Medulla oblongata (tissue), 1 donor: ENCODE measurements around the gene HES4.

ENCODE experiments used
- DNase-seq: peaks from one replicate; pipeline ENCODE4 v3.0.0-alpha.2; 2015; ENCODE audit errors: extremely low spot score

The HES4 gene, protein sequence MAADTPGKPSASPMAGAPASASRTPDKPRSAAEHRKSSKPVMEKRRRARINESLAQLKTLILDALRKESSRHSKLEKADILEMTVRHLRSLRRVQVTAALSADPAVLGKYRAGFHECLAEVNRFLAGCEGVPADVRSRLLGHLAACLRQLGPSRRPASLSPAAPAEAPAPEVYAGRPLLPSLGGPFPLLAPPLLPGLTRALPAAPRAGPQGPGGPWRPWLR

DNA sequence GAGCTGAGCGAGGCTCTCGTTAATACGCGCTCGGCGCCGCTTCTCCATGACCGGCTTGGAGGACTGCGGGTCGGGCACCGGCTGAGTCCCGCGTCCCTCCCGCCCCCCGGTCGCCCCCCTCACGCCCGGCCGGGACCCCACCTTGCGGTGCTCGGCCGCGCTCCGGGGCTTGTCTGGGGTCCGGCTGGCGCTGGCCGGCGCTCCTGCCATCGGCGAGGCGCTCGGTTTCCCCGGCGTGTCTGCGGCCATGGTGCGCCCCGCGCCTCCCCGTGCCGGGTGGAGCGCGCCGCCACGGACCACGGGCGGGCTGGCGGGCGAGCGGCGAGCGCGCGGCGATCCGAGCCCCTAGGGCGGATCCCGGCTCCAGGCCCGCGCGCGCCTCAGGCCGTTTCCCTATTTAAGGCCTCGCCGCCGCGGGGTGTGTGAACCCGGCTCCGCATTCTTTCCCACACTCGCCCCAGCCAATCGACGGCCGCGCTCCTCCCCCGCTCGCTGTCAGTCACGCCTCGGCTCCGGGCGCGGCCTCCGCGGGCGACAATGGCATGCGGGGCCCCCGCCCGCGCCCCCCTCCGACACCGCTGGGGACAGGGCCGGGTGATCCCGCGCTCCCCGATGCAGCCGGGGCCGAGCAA is at the start of gene HES4:
Gene HES4, minus strand, starts transcription at position 373 of the 632 bp plus-strand sequence. Its CDS starts 124 bp downstream, at position 249.
- peak; percentile 66 for DNase-seq

DNA sequence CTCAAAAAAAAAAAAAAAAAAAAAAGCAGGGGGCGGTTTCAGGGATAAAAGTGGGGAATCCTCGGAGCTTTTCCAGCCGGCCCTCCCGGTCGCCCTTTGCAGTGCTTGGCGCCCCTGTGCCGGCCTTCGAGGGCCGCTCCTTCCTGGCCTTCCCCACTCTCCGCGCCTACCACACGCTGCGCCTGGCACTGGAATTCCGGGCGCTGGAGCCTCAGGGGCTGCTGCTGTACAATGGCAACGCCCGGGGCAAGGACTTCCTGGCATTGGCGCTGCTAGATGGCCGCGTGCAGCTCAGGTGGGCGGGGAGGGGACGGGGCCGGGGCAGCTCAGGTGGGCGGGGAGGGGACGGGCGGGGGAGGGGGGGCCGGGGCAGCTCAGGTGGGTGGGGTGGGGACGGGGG is 48.9 kb upstream of the HES4 start:
- no peak for DNase-seq

DNA sequence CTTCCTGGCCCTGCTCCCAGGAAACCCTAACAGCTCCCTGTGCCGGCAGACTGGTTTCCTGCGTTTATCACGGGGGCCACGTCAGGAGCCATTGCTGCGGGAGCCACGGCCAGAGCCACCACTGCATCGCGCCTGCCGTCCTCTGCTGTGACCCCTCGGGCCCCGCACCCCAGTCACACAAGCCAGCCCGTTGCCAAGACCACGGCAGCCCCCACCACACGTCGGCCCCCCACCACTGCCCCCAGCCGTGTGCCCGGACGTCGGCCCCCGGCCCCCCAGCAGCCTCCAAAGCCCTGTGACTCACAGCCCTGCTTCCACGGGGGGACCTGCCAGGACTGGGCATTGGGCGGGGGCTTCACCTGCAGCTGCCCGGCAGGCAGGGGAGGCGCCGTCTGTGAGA is 48.1 kb upstream of the HES4 start:
- no peak for DNase-seq

DNA sequence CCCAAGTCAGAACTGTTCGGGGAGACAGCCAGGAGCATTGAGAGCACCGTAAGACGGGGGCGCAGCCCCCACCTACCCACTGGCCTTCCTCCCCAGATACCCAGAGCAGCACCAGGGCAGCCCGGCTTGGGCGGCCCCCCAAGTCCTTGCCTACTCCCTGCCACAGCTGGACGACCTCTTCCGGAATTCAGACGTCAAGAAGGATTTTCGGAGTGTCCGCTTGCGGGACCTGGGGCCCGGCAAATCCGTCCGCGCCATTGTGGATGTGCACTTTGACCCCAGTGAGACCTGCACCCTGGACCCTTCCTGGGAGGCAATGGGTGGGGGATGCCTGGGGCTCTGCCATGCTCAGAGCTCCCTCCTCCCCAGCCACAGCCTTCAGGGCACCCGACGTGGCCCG is 47.5 kb upstream of the HES4 start:
- no peak for DNase-seq

DNA sequence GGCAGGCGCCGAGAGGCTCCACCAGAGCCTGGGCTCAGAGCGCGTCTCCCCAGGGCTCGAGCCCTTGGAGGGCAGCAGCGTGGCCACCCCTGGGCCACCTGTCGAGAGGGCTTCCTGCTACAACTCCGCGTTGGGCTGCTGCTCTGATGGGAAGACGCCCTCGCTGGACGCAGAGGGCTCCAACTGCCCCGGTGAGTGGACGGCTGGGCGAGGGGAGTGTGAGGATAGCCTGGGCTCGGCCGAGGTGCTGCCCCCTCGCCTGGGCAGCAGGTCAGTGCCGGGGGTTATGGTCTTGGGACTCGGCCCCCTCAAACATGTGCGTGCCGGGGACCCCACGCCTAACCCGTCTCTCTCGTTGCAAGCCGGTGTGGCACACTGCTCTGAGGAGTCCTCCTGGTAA is 46.9 kb upstream of the HES4 start:
- no peak for DNase-seq

DNA sequence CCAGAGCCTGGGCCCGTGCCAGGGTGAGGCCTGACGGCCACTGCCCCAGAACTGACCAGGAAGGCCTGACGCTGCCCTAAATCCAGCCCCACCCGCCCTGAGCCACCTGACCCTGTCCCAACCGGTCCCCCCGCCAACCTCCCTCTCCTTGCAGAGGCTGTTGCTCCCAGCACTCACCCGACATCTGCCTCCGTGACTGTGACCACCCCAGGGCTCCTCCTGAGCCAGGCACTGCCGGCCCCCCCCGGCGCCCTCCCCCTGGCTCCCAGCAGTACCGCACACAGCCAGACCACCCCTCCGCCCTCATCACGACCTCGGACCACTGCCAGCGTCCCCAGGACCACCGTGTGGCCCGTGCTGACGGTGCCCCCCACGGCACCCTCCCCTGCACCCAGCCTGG is 46.3 kb upstream of the HES4 start:
- no peak for DNase-seq

DNA sequence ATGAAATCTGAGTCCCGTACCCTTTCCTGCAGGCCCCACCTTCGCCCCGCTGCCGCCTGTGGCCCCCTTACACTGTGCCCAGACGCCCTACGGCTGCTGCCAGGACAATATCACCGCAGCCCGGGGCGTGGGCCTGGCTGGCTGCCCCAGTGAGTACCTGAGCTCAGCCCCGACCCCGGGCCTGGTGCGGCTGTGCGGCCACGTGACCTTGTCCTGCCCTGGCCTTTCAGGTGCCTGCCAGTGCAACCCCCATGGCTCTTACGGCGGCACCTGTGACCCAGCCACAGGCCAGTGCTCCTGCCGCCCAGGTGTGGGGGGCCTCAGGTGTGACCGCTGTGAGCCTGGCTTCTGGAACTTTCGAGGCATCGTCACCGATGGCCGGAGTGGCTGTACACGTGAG is 45.2 kb upstream of the HES4 start:
- no peak for DNase-seq

DNA sequence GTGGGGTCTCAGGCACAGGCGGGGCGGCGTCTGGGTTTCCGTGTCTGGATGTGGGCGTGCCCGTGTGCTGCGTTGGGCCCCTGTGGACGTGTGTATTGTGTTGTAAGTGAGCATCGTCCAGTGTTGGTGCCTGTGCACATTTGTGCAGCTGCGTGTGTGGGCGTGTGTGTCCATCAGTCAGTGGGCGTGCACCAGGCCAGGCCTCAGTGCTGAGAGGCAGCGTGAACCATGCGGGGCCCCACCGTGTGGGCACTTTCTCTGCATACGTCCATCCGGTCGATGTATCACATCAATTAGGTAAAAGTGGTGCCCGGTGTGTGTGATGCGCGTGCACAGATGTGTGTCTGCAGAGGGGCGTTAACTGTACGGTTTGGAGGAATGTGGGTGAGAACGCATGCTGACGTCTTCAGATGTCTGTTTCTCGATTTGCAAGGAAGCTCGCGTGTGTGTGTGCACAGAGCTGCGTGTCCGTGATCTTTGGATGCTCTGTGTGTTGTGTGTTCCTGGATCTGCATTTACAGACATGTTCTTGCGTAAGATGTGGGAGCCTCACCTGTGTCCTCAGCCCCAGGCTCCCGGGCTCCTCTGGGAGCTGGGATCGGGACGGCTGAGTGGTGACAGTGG is 44.7 kb upstream of the HES4 start:
- no peak for DNase-seq

DNA sequence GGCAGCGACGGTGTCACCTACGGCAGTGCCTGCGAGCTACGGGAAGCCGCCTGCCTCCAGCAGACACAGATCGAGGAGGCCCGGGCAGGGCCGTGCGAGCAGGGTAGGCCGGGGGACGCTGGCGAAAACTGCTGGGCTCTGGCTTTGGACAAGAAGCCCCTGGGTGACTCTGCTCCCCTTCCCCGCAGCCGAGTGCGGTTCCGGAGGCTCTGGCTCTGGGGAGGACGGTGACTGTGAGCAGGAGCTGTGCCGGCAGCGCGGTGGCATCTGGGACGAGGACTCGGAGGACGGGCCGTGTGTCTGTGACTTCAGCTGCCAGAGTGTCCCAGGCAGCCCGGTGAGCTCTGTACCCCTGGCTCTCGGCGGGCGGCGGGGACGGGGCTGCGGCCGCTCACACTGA is 44.0 kb upstream of the HES4 start:
- no peak for DNase-seq

DNA sequence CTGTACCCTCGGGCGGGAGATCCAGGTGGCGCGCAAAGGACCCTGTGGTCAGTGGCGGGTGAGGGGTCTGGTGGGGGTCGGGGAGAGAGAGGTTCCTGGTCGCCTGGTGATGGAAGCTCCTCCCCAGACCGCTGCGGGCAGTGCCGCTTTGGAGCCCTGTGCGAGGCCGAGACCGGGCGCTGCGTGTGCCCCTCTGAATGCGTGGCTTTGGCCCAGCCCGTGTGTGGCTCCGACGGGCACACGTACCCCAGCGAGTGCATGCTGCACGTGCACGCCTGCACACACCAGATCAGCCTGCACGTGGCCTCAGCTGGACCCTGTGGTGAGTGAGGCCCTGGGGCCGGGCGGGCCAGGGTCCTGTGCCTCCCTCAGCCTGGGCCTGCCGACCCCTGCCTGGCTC is 43.5 kb upstream of the HES4 start:
- no peak for DNase-seq

DNA sequence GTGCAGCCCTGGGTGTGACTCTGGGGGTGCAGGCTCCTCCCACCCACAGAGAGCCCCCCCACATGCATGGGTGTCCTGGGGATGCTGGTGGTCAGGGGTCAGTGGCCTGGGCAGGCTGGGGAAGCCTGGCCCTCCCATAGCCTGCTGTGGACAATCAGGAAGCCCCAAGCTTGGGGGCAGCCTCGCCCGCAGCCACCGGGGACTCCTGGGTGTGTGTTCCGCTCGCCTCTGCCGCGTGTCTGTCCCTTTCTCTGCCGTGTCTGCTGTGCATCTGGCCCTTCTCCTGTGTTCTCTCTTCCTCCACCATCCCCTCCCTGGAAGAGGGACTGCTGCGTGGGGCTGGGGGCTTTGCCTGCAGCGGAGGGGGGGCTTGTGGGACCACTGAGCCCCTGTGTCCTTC is 42.9 kb upstream of the HES4 start:
- no peak for DNase-seq

DNA sequence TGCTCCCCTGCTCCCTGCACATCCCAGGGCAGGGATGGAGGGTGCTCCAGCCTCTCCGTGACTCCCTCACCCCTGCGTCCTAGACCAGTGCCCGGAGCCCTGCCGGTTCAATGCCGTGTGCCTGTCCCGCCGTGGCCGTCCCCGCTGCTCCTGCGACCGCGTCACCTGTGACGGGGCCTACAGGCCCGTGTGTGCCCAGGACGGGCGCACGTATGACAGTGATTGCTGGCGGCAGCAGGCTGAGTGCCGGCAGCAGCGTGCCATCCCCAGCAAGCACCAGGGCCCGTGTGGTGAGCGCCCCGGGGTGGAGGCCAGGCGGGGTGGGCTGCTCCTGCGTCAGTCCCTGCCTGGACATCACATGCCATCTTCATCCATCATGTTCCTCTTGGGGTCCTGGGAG is 42.0 kb upstream of the HES4 start:
- no peak for DNase-seq

DNA sequence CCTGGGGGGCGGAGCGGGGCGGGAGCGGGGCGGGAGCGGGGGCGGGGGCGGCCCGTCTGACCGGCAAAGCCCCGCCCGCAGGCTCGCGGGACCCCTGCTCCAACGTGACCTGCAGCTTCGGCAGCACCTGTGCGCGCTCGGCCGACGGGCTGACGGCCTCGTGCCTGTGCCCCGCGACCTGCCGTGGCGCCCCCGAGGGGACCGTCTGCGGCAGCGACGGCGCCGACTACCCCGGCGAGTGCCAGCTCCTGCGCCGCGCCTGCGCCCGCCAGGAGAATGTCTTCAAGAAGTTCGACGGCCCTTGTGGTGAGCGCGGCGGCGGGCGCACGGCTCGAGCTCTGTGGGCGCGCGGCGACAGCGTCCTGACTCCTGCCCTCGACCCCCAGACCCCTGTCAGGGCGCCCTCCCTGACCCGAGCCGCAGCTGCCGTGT is 41.2 kb upstream of the HES4 start:
- DNase-seq = no peak

DNA sequence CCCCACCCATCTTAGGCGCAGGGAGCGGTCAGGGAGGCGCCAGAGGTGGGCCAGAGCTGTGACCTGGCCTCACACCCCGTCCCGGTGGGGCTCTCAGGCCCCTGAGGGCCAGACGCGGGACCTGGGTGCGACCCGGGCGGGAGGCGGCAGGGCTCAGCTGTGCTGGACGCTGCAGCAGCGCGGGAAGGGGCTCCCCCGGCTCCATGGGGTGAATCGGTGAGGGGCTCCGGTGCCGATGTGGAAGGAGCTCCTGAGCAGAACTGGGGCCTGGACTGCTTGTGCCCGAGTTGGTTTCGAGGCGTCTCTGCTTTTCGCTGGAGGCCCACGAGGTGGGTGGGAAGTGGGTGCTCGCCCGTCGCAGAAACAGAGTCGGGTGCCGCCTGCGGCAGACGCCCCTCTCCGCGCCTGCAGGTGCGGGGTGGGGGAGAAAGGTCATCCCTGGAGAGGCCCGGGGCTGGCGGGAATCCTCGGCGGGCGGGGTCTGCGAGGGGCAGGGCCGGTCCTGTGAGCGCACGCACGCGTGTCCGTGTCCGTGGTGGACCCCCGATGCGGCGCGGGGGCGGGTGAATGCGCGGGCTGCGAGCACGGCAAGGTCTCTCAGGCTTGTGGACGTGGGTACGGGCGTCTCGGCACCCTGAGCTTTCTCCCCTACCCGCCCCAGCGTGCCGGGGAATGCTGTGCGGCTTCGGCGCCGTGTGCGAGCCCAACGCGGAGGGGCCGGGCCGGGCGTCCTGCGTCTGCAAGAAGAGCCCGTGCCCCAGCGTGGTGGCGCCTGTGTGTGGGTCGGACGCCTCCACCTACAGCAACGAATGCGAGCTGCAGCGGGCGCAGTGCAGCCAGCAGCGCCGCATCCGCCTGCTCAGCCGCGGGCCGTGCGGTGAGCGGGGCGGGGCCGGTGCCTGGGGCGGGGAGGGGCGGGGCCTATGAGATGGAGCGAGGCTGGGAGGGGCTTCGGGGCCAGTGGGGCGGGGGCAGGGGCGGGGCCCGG is 40.4 kb upstream of the HES4 start:
- DNase-seq = peak; percentile 60

DNA sequence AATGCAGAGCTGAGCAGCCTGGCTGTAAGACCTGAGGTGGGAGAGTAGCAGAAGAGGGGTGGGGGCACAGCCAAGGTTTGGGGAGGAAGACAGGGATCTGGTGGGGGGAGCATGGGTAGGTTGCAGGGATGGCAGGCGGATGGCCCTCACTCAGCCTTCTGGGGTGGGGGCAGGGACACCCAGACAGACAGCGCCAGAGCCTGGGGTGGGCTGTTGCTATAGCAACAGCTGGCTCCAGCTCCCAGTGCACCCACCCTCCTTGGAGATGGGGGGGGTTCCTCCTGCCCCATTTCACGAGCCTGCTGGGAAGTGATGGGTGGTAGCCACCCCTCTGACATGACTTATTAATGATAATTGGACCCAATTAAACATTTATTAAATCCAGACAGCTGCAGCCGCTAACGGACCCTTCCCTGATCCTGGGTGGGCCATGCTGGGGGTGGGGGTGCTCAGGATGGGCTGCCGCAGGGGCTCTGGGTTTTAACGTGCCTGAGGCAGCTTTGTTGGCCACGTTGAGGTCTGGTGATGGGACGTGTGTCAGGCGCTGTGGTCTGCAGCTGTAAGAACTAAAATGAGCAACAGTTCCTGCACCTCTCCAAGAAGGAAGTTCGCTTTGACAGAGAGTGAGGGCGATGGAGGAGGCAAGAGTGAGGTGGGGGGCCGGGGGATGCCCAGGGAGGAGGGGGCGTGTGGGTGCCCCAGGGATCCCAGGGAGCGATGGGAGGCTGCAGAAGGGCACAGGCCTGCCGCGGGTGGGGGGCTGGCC is 39.4 kb upstream of the HES4 start:
- no peak for DNase-seq

DNA sequence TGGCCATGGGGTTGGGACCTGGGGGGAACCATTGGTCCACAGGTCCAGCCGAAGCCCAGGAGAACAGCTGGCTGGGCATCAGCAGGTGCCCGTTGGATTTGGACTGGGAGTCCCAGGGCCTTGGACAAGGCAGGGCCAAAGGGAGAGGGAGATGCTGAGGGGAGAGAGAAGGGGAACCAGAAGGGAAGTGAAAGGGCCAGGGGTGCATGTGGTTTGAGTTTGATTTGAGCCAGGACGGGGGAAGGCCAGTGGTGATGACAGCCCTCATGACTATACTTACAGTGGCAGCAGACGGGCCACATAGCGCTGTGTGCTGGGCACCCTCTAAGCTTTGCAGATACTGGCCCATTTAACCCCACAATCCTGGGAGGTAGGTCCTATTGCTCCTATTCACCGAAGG is 38.8 kb upstream of the HES4 start:
- peak; percentile 56 for DNase-seq

DNA sequence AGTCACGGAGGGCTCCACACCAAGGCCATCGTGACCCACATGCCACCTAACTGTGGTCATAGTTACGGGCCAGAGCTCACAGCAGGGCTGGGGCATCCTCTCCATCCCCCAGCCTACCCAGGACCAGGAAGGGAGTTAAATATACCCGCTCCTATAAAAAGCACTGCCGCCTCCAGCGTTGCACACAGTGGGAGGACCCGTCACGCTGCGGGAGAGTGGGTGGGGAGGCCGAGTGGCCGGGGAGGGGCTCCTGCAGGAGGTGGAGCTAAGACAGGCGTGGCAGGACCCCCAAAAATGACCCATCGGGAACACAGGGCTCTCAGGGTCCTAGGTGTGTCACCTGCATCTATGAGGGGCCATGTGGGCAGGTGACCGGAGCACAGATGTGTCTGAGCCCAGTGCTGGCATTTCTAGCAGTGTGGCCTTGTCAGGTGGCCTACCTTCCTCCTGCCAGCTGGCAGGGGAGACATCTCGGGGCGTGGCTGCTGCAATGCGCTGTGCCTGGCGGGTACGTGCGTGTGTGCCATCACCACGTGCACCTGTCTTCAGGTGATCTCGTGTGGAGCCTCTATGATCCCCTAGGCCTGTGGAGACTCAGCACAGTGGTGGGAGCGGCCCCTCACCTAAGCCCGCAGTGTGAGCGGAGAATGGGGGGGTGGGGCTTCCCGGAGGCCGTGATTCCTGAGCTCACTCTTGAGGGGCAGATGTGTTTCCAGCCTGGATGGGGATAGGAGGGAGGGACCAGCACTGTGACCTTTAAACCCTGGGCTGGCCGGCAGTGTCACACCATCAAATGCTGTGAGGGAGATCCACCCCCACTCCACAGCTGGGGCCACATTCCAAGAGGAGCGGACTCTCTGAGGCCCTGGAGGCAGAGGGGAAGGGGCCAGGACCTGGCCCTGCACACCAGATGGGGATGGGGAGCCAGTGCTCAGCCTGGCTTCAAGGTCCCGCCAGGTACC is 37.8 kb upstream of the HES4 start:
- no peak for DNase-seq

DNA sequence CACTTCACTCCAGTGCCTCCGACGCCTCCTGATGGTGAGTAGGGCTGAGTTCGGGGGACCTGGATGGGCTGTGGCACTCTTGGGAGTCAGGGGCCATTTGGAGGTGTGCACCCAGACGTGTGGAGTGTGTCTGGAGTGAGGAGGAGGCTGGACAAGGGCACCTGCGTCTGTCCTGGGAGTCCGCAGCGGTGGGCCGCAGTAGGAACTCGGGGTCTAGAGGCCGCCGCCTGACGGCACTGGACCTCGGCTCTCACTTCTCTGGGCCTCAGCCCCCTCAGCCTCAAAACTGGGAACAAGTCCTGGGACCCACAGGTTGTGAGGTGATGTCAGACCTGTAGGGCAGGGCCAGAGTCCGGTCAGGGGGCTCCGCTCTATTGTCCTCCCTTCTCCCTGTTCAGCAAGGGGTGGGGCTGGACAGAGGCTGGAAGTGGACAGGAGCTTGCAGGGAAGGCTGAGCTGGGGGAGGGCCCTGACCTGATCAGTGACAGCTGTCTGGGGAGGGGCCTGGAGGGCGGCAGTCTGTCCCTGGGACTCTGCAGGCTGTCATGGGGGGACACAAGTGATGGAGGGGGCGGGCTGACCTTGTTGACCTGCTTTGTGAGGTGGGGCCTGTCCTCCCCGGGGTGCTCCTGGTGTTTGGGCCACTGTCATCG is 35.5 kb upstream of the HES4 start:
- DNase-seq = no peak

DNA sequence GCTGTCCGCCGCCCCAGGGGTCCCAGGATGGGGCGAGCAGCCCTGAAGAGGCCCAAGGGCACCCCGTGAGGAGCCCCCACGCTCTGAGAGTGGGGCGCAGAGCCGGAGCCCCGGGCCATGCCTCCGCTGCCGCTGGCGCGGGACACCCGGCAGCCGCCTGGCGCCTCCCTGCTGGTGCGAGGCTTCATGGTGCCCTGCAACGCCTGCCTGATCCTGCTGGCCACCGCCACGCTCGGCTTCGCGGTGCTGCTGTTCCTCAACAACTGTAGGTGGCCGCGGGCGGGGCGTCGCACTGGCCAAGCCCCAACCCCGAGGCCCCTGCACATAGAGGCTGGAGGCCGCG is 34.5 kb upstream of the HES4 start:
- no peak for DNase-seq
